NCI-H345 treated with DMSO at 0.1 percent for 48 hours (cell line): ENCODE results near the gene TTC23.

ENCODE experiments used
- DNase-seq: peaks from one replicate; lab custom pipeline; 2025; ENCODE audit not compliant: unreplicated experiment; lab: John Stamatoyannopoulos, UW

The TTC23 gene, protein sequence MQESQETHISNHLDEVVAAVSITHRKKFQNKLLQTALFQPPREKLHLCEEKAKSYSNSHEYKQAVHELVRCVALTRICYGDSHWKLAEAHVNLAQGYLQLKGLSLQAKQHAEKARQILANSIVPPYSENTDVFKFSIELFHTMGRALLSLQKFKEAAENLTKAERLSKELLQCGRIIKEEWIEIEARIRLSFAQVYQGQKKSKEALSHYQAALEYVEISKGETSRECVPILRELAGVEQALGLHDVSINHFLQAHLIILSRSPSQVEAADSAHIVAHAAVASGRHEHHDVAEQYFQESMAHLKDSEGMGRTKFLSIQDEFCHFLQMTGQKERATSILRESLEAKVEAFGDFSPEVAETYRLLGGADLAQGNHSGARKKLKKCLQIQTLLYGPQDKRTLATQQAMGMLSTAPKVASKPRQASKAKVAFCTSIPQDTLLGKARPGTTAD

GRCh38 chr15:99249270-99249841, at the start of gene TTC23:
Gene TTC23, minus strand, starts transcription at chr15:99249581. Its CDS starts 20,869 bp downstream, at chr15:99228712.
- no peak for DNase-seq

- DNase-seq: no peak
Measured at GRCh38 chr15:99296386-99296785, 47.0 kb upstream of the TTC23 start.

- no peak for DNase-seq
Measured at GRCh38 chr15:99295840-99296239, 46.5 kb upstream of the TTC23 start.

DNA sequence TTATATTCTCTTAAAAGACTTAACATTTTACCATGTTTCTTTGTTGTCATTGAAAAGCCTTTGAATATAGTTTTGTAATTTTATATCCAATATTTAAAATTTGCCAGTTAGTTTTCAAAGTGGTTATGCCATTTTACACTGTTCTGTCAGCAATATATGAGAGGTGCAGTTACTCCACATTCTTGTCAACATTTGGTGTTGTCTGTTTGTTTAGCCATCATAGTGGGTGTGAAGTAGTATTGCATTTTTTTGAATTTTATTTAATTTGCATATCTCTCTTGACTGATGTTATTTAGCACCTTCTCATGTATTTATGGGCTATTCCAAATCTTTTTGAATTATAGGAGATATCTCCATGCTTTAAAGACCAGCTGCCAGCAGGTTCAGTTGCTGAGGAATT, 42.3 kb upstream of the TTC23 start:
- DNase-seq: no peak

DNA sequence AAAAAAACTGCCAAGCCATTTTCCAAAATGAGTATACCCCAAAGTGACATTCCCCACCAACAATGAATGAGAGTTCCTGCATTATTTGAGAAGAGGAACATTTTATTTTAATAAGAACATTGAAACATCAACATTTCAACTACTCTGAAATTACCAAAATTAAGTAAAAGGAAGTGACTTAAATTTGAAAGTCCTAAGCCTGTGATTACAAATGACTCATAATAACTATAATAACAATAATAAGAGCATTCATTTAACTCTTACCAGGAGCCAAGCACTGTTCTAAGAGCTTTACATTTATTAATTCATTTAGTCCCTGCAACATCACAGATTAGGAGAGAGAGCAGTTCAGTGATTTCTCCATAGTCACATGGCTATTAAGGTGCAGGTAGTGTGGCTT, 34.3 kb upstream of the TTC23 start:
- DNase-seq: no peak

DNA sequence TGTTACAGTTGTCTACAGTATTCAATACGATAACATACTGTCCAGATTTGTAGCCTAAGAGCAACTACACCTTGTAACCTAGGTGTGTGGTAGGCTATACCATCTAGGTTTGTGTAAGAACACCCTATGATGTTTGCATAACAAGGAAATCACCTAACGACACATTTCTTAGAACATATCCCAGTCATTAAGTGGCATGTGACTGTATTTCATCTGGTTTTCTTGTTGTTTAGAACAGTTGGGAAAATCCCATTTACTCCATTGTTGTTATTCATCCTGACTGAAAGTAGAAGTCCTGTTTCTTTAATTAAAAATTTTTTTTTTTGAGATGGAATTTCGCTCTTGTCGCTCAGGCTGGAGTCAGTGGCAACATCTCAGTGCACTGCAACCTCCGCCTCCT, 33.2 kb upstream of the TTC23 start:
- DNase-seq: no peak

GRCh38 chr15:99282121-99282520, 32.7 kb upstream of the TTC23 start:
- DNase-seq: no peak

DNA sequence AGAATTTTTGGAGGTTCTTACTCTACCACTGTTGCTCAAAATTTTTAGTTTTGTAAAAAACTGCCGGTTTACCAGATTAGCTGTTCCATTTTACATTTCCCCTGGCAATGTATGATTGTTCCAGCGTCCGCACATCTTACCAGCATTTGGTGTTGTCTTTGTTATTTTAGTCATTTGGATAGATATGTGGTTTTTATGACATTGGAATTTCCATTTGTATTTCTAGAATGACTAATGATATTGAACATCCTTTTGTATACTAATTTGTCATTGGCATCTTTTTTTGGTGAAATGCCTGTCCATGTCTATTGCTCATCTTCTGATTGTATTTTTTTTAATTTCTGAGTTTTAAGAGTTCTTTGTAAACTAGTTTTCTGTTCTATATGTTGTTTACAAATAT, 30.4 kb upstream of the TTC23 start:
- DNase-seq: no peak

GRCh38 chr15:99279290-99279689, 29.9 kb upstream of the TTC23 start:
- DNase-seq: no peak

GRCh38 chr15:99275525-99276128, 26.2 kb upstream of the TTC23 start:
- no peak for DNase-seq

GRCh38 chr15:99275061-99275460, 25.7 kb upstream of the TTC23 start:
- no peak for DNase-seq

- DNase-seq: no peak
Measured at GRCh38 chr15:99273801-99274200, 24.4 kb upstream of the TTC23 start.

DNA sequence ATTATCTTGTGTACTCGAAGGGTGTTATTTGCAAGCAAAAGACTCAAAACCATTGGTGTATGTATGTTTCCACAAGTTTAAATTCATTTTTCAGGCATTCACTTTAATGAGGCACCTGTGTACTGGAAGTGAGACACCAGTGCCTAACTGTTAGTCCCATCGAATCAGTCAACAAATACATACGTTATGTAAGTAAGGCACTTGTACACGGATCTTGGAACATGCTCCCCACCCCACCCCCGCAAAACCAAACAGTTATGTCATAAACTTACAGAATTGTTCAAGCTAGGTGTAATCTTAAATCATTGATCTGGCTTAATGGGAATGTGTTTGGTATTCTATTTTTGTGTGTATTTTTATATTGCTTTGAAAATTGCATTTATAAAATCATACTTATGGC, 19.1 kb upstream of the TTC23 start:
- DNase-seq: no peak

GRCh38 chr15:99267957-99268356, 18.6 kb upstream of the TTC23 start:
- DNase-seq: no peak

DNA sequence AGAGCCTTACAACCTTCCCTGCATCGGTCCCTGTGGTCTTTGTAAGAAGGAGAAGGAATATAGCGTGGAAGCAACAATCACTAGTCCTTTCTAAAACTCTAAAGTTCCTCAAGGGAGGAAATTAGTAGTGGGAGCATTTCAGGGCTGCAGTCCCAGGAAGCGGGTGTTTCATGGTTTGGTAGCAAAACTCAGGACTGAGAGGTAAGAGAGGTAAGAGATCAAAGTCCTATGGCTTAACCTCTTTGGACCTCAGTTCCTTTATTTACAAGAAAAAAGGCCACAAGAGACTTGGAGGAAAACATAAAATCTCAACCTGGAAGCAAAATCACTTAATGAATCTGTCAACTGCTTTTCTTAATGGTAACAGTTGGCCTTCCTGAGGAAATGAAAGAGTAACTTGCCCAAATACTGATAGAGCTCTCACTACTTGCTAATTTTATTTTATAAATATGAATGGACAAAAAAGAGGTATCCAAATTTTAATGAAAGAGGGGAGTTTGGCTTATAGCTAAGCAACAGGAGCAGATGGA, 16.2 kb upstream of the TTC23 start:
- DNase-seq: no peak

DNA sequence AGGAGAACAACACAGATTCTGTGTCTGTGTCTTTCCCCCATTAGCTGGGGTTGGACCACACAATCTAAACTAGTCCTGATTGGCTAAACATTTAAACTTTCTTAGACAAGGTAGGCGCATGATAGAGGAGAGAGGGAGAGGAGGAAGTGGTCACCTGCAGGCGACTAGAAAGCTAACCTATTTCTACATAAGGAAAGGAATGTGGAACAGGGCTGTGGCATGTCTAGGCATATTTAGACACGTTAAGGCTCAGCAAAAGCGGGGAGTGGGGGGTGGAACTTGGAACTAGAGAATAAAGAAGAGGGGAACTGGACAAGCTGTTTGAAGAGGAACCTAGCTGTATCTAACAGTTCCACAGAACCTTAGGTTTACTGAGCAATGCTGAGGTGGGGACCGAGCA, 14.7 kb upstream of the TTC23 start:
- no peak for DNase-seq

DNA sequence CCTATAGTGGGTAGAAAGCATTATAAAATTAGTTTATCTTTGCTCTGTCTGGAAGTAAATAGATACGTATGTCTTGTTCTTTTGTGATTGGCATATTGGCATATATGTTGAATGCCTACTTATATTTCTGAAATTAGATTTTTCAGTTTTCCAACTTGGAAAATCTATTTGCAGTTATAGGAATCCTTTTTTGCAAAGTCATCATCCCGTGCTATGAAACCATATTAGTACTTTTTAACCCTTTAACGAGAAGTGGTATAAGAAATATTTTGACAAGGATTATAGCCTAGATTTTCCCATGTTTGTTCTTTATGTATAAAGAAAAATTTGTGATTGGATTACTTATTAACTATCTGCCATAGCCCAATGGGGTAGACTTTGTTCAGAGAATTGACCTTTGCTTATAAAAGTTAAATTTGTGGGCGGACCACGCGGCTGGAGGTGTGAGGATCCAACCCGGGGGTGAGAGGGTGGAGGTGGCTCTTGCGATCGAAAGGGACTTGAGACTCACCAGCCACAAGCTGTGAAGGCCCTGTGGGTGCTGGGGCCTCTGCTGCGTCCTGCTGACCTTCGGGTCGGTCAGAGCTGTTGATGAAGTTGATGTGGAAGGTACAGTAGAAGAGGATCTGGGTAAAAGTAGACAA, 7.8 kb upstream of the TTC23 start:
- DNase-seq: no peak

GRCh38 chr15:99253381-99254090, 4.2 kb upstream of the TTC23 start:
- DNase-seq: no peak

DNA sequence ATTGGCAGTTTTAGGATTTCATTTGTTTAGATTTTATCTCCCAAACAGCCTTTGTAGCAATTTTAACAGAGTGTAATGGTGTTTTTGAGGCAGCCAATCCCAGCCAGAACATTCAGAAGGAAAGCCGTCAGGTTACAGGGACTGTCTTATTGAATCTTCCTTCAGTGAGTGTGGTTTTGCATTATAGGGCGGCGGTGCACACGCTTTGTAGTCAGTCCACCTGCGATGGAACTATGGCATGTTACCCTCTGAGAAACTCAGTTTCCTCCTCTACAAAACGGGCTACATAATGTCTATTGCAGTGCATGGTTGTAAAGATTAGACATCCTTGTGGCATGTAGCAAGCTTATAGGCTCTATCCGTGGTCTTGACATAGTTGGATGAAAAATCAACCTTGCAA, 2.9 kb upstream of the TTC23 start:
- no peak for DNase-seq

DNA sequence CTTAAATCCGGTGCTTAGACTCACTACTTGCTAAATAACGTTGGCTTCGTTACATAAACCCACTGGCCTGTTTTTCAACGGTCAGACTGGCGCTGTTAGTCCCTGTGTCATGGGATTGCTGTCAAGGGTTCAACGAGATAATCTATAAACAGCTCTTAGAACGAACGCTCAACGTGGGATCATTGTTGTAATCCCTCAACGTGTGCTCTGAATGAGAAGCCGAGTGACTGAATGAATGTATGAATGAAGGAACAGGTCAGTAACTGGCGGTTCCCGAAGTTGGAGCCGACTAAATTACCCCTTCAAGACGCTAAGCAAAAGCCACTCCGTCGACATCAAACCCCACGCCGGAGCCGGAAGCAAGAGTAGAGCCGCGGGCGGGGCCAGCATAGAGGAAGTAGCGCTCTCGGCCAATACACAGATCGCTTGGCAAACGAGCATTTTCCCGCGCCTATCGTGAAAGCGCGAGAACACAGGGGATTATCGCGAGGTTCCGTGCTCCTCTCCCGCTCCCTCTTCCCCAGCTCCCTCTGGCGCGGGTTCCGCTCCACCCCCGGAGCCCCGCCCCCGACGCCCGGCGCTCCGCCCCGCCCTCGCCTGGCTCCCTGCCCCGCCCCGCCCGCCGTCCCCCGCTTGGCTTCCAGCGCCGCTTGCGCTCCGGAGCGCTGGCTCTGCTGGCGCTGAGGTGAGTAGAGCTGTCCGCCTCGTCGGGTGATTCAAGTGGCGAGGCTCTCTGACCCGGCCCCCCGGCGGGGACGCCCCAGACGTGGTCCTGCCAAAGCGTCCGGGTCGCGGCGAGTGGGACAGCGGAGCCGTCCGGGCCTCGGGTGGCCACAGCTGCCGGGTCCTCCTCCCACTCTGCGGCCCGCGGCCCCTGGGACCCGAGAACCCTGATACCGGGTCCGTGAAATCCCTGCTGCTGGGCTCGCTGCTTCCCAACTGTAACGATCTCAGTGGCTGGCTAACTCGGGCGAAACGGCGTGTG, 1.8 kb upstream of the TTC23 start, which contains the start of gene LRRC28:
TSS of gene LRRC28 (plus strand) at position 625 of the 985 bp plus-strand sequence. CDS start 4,477 bp downstream, outside the sequence.
- peak; percentile 80 for DNase-seq
